Liver (tissue), 9 donors: ENCODE results near the gene PPAN. TPM values are rescaled to one million over a fixed set of nuclear protein-coding genes. Genes with fewer than 3 reads are reported as not detected.

Source experiments
- DNase-seq: peaks from one replicate; pipeline ENCODE4 v3.0.0-alpha.2; 2017; ENCODE audit warnings: low spot score
- H3K27ac ChIP-seq, 2 donors: one replicate each; pipeline ENCODE4 v1.7.0; 2013; ENCODE audit warnings: inconsistent platforms in 2 of 2, low read length in 2 of 2, control low read depth in 1 of 2, low read depth in 1 of 2, mild to moderate bottlenecking in 1 of 2
- H3K27me3 ChIP-seq, 4 donors: one replicate each; pipeline versions ENCODE4 v1.6.1 to v1.7.0; 2013; ENCODE audit warnings: low read length in 3 of 4, inconsistent platforms in 1 of 4, mild to moderate bottlenecking in 1 of 4, moderate library complexity in 1 of 4; ENCODE audit not compliant: control insufficient read depth in 4 of 4, insufficient read depth in 4 of 4
- H3K36me3 ChIP-seq, 4 donors: one replicate each; pipeline versions ENCODE4 v1.6.1 to v1.7.0; 2013; ENCODE audit warnings: low read length in 3 of 4, mild to moderate bottlenecking in 3 of 4, low read depth in 1 of 4, moderate library complexity in 1 of 4; ENCODE audit not compliant: control insufficient read depth in 4 of 4, insufficient read depth in 3 of 4
- H3K4me1 ChIP-seq, 4 donors: one replicate each; pipeline versions ENCODE4 v1.6.1 to v1.7.0; 2013; ENCODE audit warnings: low read length in 3 of 4, mild to moderate bottlenecking in 3 of 4, moderate library complexity in 1 of 4; ENCODE audit not compliant: control insufficient read depth in 4 of 4, insufficient read depth in 4 of 4
- H3K4me3 ChIP-seq, 3 donors: one replicate each; pipeline versions ENCODE4 v1.6.1 to v1.7.0; 2013; ENCODE audit warnings: low read length in 3 of 3, control low read depth in 1 of 3, low read depth in 1 of 3, mild to moderate bottlenecking in 1 of 3
- H3K9ac ChIP-seq, 2 donors: one replicate each; pipeline ENCODE4 v1.7.0; 2013; ENCODE audit warnings: low read length in 2 of 2, mild to moderate bottlenecking in 2 of 2, moderate library complexity in 2 of 2, control low read depth in 1 of 2, low read depth in 1 of 2
- H3K9me3 ChIP-seq, 4 donors: one replicate each; pipeline versions ENCODE4 v1.6.1 to v1.7.0; 2013; ENCODE audit warnings: low read length in 3 of 4; ENCODE audit not compliant: control insufficient read depth in 4 of 4
- EGR1 ChIP-seq, 2 donors: IDR thresholded peaks; 2 replicates each; pipeline ENCODE4 v1.6.1; 2016 to 2018; ENCODE audit warnings: antibody characterized with exemption in 2 of 2, low read depth in 2 of 2
- FOXA1 ChIP-seq: IDR thresholded peaks from 2 replicates; pipeline ENCODE4 v1.6.1; 2016; ENCODE audit warnings: antibody characterized with exemption
- FOXA2 ChIP-seq: IDR thresholded peaks from 2 replicates; pipeline ENCODE4 v1.6.1; 2016; ENCODE audit warnings: antibody characterized with exemption
- GABPA ChIP-seq, 2 donors: IDR thresholded peaks in 1 of 2; conservative IDR thresholded peaks in 1 of 2; 2 replicates each; pipeline ENCODE4 v1.6.1; 2016; ENCODE audit warnings: antibody characterized with exemption in 2 of 2, mild to moderate bottlenecking in 1 of 2, moderate library complexity in 1 of 2
- HNF4A ChIP-seq, 2 donors: conservative IDR thresholded peaks; 2 replicates each; pipeline ENCODE4 v1.6.1; 2016; ENCODE audit warnings: antibody characterized with exemption in 2 of 2, mild to moderate bottlenecking in 2 of 2
- HNF4G ChIP-seq: IDR thresholded peaks from 2 replicates; pipeline ENCODE4 v1.6.1; 2016; ENCODE audit warnings: antibody characterized with exemption
- JUND ChIP-seq, 2 donors: IDR thresholded peaks; 2 replicates each; pipeline ENCODE4 v1.6.1; 2016; ENCODE audit warnings: antibody characterized with exemption in 2 of 2
- NR2F2 ChIP-seq: IDR thresholded peaks from 2 replicates; pipeline ENCODE4 v1.6.1; 2016; ENCODE audit warnings: antibody characterized with exemption
- RAD21 ChIP-seq, 2 donors: IDR thresholded peaks; 2 replicates each; pipeline ENCODE4 v1.6.1; 2016; ENCODE audit warnings: antibody characterized with exemption in 2 of 2, mild to moderate bottlenecking in 2 of 2
- RXRA ChIP-seq, 2 donors: IDR thresholded peaks; 2 replicates each; pipeline ENCODE4 v1.6.1; 2017 to 2018; ENCODE audit warnings: antibody characterized with exemption in 2 of 2, mild to moderate bottlenecking in 1 of 2
- SP1 ChIP-seq: IDR thresholded peaks from 2 replicates; pipeline ENCODE4 v1.6.1; 2018; ENCODE audit warnings: antibody characterized with exemption, mild to moderate bottlenecking
- TAF1 ChIP-seq: conservative IDR thresholded peaks from 2 replicates; pipeline ENCODE4 v1.6.1; 2016; ENCODE audit warnings: antibody characterized with exemption, mild to moderate bottlenecking
- YY1 ChIP-seq: IDR thresholded peaks from 2 replicates; pipeline ENCODE4 v1.6.1; 2016; ENCODE audit warnings: antibody characterized with exemption, mild to moderate bottlenecking
- WGBS: extraction: QIAGEN DNeasy Blood & Tissue Kit; methylation state at CpG from one replicate; pipeline ENCODE4 v1.1.7; 2013; 5-methylcytosine and 5-hydroxymethylcytosine counted together
- polyA plus RNA-seq, 2 donors: library from polyadenylated mRNA; stranded (reverse) in 1 of 2; unstranded in 1 of 2; fragments of 200-250 nt in 1 of 2; fragments of >200 nt in 1 of 2; fragmentation: Nextera tagmentation in 1 of 2; extraction: Ambion mirVana in 1 of 2; gene quantifications; one replicate each; pipeline versions ENCODE4 v1.2.1 to v1.2.3, GENCODE V29; 2013 to 2015
- total RNA-seq, 2 donors: library from RNA; depleted of rRNA; stranded (reverse); fragments of >200 nt; gene quantifications; one replicate each; pipeline ENCODE4 v1.2.3, GENCODE V29; 2014
- TF ChIP-seq, protein P1 (sequence below): IDR thresholded peaks from 2 replicates; pipeline ENCODE4 v1.6.1; 2016; ENCODE audit warnings: antibody characterized with exemption
- TF ChIP-seq, protein P2 (sequence below): IDR thresholded peaks from 2 replicates; pipeline ENCODE4 v1.6.1; 2016; ENCODE audit warnings: antibody characterized with exemption
- TF ChIP-seq, protein P3 (sequence below): fragments of 150-350 bp; IDR thresholded peaks from 2 replicates; pipeline ENCODE4 v1.5.1; 2017; ENCODE audit warnings: improper control_type of control experiment, low read depth, low read length; ENCODE audit not compliant: missing input control
- TF ChIP-seq, protein P4 (sequence below): IDR thresholded peaks from 2 replicates; pipeline ENCODE4 v1.6.1; 2016; ENCODE audit warnings: antibody characterized with exemption
- TF ChIP-seq, protein P5 (sequence below): IDR thresholded peaks from 2 replicates; pipeline ENCODE4 v1.6.1; 2016; ENCODE audit warnings: antibody characterized with exemption, mild to moderate bottlenecking
- donor health status: healthy.
- donor health status: healthy.
- donor health status: healthy.
- donor health status: healthy.
- donor health status: healthy.

The PPAN gene
- total and polyA plus RNA-seq, 4 donors = 10.1 to 20.7 (median 14.2) TPM

DNA sequence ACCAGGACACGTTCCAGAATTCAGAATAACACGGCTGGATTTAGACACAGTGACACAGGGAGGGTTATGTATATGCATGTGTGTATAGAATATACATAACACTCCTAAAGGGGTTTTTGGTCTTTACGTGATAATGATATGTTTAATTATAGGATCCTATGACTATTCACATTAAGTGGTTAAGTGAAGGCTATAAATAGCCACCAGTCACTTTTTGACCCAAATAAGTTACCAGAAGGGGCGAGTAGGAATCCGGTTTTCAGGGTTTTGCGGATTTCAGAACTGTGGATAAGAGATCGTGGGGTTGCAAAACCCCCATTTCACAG lies 10.6 kb upstream of the PPAN start:
- Histone ChIP-seq H3K9ac (peak overlapping the region; percentile 56 to 66), H3K27ac (peak overlapping the region; percentile 89 to 92), H3K36me3 (peaks cover 8 to 22% (median 17%) of the 10 kb centered on the region in 4 donors), H3K9me3 (no peaks in the 10 kb centered on the region), H3K4me1 (peaks cover 18 to 47% (median 32%) of the 10 kb centered on the region in 4 donors), H3K27me3 (no peaks in the 10 kb centered on the region), H3K4me3 (peak overlapping the region; percentile 7 to 70 (median 30))
- no peak for DNase-seq
- TF ChIP-seq NR2F2 = peak; percentile 18
- TF ChIP-seq, protein P1, sequence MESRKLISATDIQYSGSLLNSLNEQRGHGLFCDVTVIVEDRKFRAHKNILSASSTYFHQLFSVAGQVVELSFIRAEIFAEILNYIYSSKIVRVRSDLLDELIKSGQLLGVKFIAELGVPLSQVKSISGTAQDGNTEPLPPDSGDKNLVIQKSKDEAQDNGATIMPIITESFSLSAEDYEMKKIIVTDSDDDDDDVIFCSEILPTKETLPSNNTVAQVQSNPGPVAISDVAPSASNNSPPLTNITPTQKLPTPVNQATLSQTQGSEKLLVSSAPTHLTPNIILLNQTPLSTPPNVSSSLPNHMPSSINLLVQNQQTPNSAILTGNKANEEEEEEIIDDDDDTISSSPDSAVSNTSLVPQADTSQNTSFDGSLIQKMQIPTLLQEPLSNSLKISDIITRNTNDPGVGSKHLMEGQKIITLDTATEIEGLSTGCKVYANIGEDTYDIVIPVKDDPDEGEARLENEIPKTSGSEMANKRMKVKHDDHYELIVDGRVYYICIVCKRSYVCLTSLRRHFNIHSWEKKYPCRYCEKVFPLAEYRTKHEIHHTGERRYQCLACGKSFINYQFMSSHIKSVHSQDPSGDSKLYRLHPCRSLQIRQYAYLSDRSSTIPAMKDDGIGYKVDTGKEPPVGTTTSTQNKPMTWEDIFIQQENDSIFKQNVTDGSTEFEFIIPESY = no peak
- WGBS = 19% methylated on average over 7 of the region's 7 CpGs

DNA sequence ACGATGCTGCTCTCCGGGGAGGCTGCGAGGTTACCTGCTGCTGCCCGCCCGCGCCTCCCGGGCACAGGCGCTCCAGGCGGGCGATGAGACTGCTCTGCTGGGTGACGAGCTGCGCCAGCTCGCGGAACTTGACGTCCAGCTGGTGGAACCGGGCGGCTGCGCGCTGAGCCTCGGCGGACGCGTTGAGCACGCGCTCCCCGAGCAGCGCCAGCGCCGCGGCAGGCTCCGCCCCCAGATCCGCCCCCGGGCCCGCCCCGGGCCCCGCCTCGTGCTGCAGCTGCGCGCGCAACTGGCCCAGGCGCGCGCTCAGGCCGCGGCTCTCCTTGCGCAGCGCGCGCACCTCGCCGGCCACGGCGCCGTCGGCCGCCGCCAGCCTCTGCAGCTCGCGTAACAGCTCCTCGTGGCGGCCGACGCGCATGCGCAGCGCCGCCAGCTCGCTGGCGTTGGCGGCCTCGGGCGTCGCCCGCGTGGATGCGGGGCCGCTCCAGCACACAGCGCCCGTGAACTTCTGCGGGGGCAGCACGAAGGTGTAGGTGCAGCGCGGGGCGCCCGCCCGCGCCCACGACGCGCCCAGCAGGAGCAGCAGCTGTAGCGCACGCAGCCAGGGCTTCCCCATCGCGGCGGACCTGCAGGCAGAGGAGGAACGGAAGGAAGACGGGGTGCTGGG lies 10.1 kb upstream of the PPAN start:
- 4% methylated on average over 97 of the region's 97 CpGs for WGBS
- DNase-seq = peak; percentile 92
- Histone ChIP-seq H3K27me3 (no peaks in the 10 kb centered on the region), H3K9me3 (no peaks in the 10 kb centered on the region), H3K9ac (peak overlapping the region; percentile 56 to 66), H3K4me1 (peaks cover 17 to 45% (median 32%) of the 10 kb centered on the region in 4 donors), H3K27ac (peak overlapping the region; percentile 89 to 92), H3K36me3 (peaks cover 8 to 22% (median 17%) of the 10 kb centered on the region in 4 donors), H3K4me3 (peak overlapping the region; percentile 7 to 70 (median 47))
- TF ChIP-seq HNF4G = no peak
- TF ChIP-seq, protein P2, sequence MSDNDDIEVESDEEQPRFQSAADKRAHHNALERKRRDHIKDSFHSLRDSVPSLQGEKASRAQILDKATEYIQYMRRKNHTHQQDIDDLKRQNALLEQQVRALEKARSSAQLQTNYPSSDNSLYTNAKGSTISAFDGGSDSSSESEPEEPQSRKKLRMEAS = peak; percentile 21
- TF ChIP-seq, protein P1 = no peak
- no peak for TF ChIP-seq JUND (IDR thresholded peaks at IDR 0.05)
- TF ChIP-seq EGR1 (IDR thresholded peaks at IDR 0.05; ENCODE audit: low read depth in 2 of 2) = no peak
- TF ChIP-seq SP1 = no peak
- no peak for TF ChIP-seq RAD21 (IDR thresholded peaks at IDR 0.05)
- TF ChIP-seq, protein P3, sequence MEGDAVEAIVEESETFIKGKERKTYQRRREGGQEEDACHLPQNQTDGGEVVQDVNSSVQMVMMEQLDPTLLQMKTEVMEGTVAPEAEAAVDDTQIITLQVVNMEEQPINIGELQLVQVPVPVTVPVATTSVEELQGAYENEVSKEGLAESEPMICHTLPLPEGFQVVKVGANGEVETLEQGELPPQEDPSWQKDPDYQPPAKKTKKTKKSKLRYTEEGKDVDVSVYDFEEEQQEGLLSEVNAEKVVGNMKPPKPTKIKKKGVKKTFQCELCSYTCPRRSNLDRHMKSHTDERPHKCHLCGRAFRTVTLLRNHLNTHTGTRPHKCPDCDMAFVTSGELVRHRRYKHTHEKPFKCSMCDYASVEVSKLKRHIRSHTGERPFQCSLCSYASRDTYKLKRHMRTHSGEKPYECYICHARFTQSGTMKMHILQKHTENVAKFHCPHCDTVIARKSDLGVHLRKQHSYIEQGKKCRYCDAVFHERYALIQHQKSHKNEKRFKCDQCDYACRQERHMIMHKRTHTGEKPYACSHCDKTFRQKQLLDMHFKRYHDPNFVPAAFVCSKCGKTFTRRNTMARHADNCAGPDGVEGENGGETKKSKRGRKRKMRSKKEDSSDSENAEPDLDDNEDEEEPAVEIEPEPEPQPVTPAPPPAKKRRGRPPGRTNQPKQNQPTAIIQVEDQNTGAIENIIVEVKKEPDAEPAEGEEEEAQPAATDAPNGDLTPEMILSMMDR = no peak
- TF ChIP-seq, protein P4, sequence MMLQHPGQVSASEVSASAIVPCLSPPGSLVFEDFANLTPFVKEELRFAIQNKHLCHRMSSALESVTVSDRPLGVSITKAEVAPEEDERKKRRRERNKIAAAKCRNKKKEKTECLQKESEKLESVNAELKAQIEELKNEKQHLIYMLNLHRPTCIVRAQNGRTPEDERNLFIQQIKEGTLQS = no peak
- TF ChIP-seq RXRA (IDR thresholded peaks at IDR 0.05) = no peak
- no peak for TF ChIP-seq HNF4A (conservative IDR thresholded peaks at IDR 0.05)
- no peak for TF ChIP-seq FOXA1
- TF ChIP-seq NR2F2 = no peak
- no peak for TF ChIP-seq YY1
- TF ChIP-seq GABPA (IDR thresholded peaks at IDR 0.05 in 1 of 2, conservative IDR thresholded peaks at IDR 0.05 in 1 of 2) = no peak
- peak; percentile 26 for TF ChIP-seq TAF1
- TF ChIP-seq FOXA2 = no peak
- TF ChIP-seq, protein P5, sequence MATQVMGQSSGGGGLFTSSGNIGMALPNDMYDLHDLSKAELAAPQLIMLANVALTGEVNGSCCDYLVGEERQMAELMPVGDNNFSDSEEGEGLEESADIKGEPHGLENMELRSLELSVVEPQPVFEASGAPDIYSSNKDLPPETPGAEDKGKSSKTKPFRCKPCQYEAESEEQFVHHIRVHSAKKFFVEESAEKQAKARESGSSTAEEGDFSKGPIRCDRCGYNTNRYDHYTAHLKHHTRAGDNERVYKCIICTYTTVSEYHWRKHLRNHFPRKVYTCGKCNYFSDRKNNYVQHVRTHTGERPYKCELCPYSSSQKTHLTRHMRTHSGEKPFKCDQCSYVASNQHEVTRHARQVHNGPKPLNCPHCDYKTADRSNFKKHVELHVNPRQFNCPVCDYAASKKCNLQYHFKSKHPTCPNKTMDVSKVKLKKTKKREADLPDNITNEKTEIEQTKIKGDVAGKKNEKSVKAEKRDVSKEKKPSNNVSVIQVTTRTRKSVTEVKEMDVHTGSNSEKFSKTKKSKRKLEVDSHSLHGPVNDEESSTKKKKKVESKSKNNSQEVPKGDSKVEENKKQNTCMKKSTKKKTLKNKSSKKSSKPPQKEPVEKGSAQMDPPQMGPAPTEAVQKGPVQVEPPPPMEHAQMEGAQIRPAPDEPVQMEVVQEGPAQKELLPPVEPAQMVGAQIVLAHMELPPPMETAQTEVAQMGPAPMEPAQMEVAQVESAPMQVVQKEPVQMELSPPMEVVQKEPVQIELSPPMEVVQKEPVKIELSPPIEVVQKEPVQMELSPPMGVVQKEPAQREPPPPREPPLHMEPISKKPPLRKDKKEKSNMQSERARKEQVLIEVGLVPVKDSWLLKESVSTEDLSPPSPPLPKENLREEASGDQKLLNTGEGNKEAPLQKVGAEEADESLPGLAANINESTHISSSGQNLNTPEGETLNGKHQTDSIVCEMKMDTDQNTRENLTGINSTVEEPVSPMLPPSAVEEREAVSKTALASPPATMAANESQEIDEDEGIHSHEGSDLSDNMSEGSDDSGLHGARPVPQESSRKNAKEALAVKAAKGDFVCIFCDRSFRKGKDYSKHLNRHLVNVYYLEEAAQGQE = peak; percentile 80
